Chondrocyte (in vitro differentiated cells): ENCODE results near the gene HOXA7. TPM values are rescaled to one million over a fixed set of nuclear protein-coding genes. Genes with fewer than 3 reads are reported as not detected.
A peak's percentile ranks its signal among the peaks of the same experiment; 100 is the strongest.

Experiments
- DNase-seq: peaks from one replicate; pipeline ENCODE4 v3.0.0; 2021; ENCODE audit warnings: mixed read lengths, low spot score
- H3K27ac Mint-ChIP-seq: one replicate; pipeline ENCODE4 v1.8.0; 2021; ENCODE audit warnings: mild to moderate bottlenecking, moderate library complexity, mixed read lengths; ENCODE audit not compliant: unreplicated experiment
- H3K27me3 Mint-ChIP-seq: 2 replicates; pipeline ENCODE4 v1.8.0; 2021; ENCODE audit warnings: low read depth, mixed read lengths
- H3K36me3 Mint-ChIP-seq: 2 replicates; pipeline ENCODE4 v1.8.0; 2021; ENCODE audit warnings: low read depth, mixed read lengths
- H3K4me1 Mint-ChIP-seq: 2 replicates; pipeline ENCODE4 v1.8.0; 2021; ENCODE audit warnings: low read depth, mild to moderate bottlenecking, mixed read lengths
- H3K4me3 Mint-ChIP-seq: one replicate; pipeline ENCODE4 v1.8.0; 2021; ENCODE audit warnings: mild to moderate bottlenecking, moderate library complexity, mixed read lengths; ENCODE audit not compliant: unreplicated experiment
- H3K9me3 Mint-ChIP-seq: 2 replicates; pipeline ENCODE4 v1.8.0; 2021; ENCODE audit warnings: low read depth, mixed read lengths
- total RNA-seq: library from RNA; stranded (reverse); gene quantifications from 3 replicates; pipeline ENCODE4 v1.2.1, GENCODE V29; 2021
- TF ChIP-seq, protein P1 (sequence below): fragments of 200-600 bp; sonication (generic); IDR thresholded peaks from 2 replicates; pipeline ENCODE4 v1.5.0; 2021; ENCODE audit warnings: antibody characterized with exemption, mild to moderate bottlenecking, moderate library complexity

The HOXA7 gene
- total RNA-seq, 1 donor from 2014 or later: not detected

DNA sequence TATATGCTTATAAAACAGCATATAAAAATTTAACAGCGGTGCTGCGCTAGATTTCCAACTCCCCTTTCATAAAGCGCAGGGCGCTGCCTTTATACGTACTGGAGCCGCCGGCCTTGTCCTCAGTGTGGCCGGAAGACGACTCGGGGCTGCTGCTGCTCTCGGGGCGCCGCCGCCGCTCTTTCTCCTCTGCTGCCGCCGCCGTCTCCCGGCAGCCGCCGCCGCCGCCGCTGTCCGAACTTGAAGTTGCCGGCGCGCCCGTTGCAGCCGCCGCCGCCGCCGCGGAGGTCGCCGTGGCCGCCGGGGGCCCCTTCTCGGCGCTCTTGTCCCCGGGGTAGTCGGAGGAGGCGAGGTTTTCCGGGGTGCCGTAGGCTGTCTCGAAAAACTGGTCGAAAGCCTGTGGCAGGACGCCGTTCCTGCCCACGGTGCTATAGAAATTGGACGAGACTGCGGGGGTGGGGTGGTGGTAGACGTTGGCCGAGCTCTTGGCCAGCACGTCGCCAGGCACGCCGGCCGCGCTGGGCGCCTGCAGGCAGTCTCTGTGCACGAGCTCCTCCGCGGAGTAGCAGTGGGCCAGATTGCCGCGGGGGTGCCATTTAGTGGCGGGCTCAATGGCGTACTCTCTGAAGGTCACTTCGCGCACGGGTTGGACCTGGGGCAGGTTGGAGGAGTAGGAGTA, 28.0 kb upstream of the HOXA7 start:
- TF ChIP-seq, protein P1, sequence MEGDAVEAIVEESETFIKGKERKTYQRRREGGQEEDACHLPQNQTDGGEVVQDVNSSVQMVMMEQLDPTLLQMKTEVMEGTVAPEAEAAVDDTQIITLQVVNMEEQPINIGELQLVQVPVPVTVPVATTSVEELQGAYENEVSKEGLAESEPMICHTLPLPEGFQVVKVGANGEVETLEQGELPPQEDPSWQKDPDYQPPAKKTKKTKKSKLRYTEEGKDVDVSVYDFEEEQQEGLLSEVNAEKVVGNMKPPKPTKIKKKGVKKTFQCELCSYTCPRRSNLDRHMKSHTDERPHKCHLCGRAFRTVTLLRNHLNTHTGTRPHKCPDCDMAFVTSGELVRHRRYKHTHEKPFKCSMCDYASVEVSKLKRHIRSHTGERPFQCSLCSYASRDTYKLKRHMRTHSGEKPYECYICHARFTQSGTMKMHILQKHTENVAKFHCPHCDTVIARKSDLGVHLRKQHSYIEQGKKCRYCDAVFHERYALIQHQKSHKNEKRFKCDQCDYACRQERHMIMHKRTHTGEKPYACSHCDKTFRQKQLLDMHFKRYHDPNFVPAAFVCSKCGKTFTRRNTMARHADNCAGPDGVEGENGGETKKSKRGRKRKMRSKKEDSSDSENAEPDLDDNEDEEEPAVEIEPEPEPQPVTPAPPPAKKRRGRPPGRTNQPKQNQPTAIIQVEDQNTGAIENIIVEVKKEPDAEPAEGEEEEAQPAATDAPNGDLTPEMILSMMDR: no peak
- Mint-ChIP-seq H3K4me1 (peaks cover 44% of the 10 kb centered on the region), H3K27ac (no peak overlapping the region), H3K4me3 (peak overlapping the region; percentile 63), H3K27me3 (peaks cover 75% of the 10 kb centered on the region), H3K9me3 (no peaks in the 10 kb centered on the region), H3K36me3 (peaks cover 5% of the 10 kb centered on the region)
- peak; percentile 88 for DNase-seq

GRCh38 chr7:27183682-27184336, 27.3 kb upstream of the HOXA7 start:
- no peak for DNase-seq
- Mint-ChIP-seq H3K4me3 (peak overlapping the region; percentile 63), H3K27me3 (peaks cover 75% of the 10 kb centered on the region), H3K27ac (no peak overlapping the region), H3K9me3 (no peaks in the 10 kb centered on the region), H3K36me3 (peaks cover 8% of the 10 kb centered on the region), H3K4me1 (peaks cover 43% of the 10 kb centered on the region)
- TF ChIP-seq, protein P1: peak; percentile 18

- Mint-ChIP-seq H3K27me3 (peaks cover 74% of the 10 kb centered on the region), H3K4me3 (no peak overlapping the region), H3K27ac (no peak overlapping the region), H3K9me3 (no peaks in the 10 kb centered on the region), H3K36me3 (peaks cover 5% of the 10 kb centered on the region), H3K4me1 (peaks cover 36% of the 10 kb centered on the region)
- TF ChIP-seq, protein P1: no peak
- peak; percentile 66 for DNase-seq
Observed at GRCh38 chr7:27182861-27183681, 26.6 kb upstream of the HOXA7 start.

GRCh38 chr7:27182285-27182841, 25.9 kb upstream of the HOXA7 start:
- H3K4me1 Mint-ChIP-seq: peaks cover 31% of the 10 kb centered on the region
- TF ChIP-seq, protein P1: no peak

DNA sequence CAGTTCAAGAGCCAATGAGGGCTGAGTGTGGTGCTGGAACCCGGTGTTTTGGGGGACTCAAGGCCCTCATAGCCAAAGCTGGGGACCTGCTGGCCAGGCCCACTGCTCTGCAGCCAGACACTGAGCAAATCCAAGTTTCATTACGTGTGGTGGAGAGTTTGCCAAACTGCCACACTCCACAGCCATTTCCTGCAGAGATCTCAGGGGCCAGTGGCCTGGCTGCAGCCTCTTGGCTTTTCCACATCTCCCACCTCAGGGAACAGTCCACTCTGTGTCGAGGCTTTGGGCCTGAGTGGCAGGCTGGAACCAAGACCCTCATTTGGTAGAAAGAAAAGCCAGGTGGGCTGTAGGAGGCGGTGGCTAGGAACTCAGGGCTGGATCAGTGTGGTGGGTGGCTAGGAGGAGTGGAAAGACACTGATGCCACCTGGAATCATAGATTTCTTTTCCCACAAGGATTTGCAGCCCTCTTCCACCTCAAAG, 25.4 kb upstream of the HOXA7 start:
- peaks cover 31% of the 10 kb centered on the region for H3K4me1 Mint-ChIP-seq
- peaks cover 76% of the 10 kb centered on the region for H3K27me3 Mint-ChIP-seq
- peak; percentile 46 for DNase-seq
- no peak overlapping the region for H3K27ac Mint-ChIP-seq
- TF ChIP-seq, protein P1: no peak
- H3K36me3 Mint-ChIP-seq: peaks cover 9% of the 10 kb centered on the region
- H3K9me3 Mint-ChIP-seq: no peaks in the 10 kb centered on the region
- no peak overlapping the region for H3K4me3 Mint-ChIP-seq

More at GRCh38 chr7:27182285-27182841, 25.9 kb upstream of the HOXA7 start:
- no peak overlapping the region for H3K27ac Mint-ChIP-seq
- no peaks in the 10 kb centered on the region for H3K9me3 Mint-ChIP-seq
- no peak overlapping the region for H3K4me3 Mint-ChIP-seq
- H3K36me3 Mint-ChIP-seq: peaks cover 9% of the 10 kb centered on the region
- DNase-seq: no peak
- H3K27me3 Mint-ChIP-seq: peaks cover 75% of the 10 kb centered on the region
